HCT116 (cell line): ENCODE results near the gene INTS14. TPM values are rescaled to one million over a fixed set of nuclear protein-coding genes. Genes with fewer than 3 reads are reported as not detected.

Source experiments
- ATAC-seq: fragments of 200-7000 bp; cut with Tn5 transposase; 2 replicates; pipeline ENCODE4 v1.9.1; 2020; ENCODE audit warnings: mild to moderate bottlenecking, moderate library complexity
- BruUV-seq: library from RNA; stranded (reverse); fragments of 400-500 nt; replicated peaks from 2 replicates; lab custom pipeline; 2021; lab: Mats Ljungman, UMichigan
- CTCF ChIA-PET: fragments of 300-600 bp; sonication (Branson Sonifier 250); formaldehyde crosslinking; loops from one replicate; lab custom pipeline; 2021; ENCODE audit warnings: antibody characterized with exemption; lab: Charles Lee
- POLR2A ChIA-PET: fragments of 300-600, 350-600 bp; sonication (Branson Sonifier 250); formaldehyde crosslinking; loops from one replicate; lab custom pipeline; 2021; ENCODE audit warnings: antibody characterized with exemption; lab: Charles Lee
- RAD21 ChIA-PET, 2 experiments: fragments of 300-600 bp; sonication (Branson Sonifier 250); formaldehyde crosslinking; loops; one replicate each; lab custom pipeline; 2023; ENCODE audit warnings: low total read pairs in 2 of 2; ENCODE audit not compliant: uncharacterized antibody in 2 of 2, unreplicated experiment in 2 of 2, low non-redundant PET in 1 of 2; lab: Charles Lee
- DNase-seq: peaks from one replicate; pipeline ENCODE4 v3.0.0-alpha.2; 2010; ENCODE audit warnings: low read depth, low spot score
- H2AFZ ChIP-seq: fragments of 200-600 bp; shearing (Covaris generic), sonication (generic); 2 replicates; pipeline ENCODE4 v1.6.1; 2017; ENCODE audit warnings: low read depth, mixed run types, mixed read lengths, antibody characterized with exemption, low read length; ENCODE audit not compliant: poor library complexity, severe bottlenecking
- H3K27ac ChIP-seq: 2 replicates; pipeline ENCODE4 v1.5.1; 2012; ENCODE audit warnings: low read depth, low read length
- H3K27me3 ChIP-seq: fragments of 200-600 bp; sonication (generic); 2 replicates; pipeline ENCODE4 v1.6.1; 2016; ENCODE audit warnings: mixed run types, low read length, mixed read lengths; ENCODE audit not compliant: insufficient read depth
- H3K36me3 ChIP-seq, 2 experiments: fragments of 200-500 bp in 1 of 2; fragments of 200-600 bp in 1 of 2; sonication (Bioruptor generic) in 1 of 2; sonication (generic) in 1 of 2; 2 replicates each; pipeline versions ENCODE4 v1.5.1 to v1.6.1; 2014 to 2016; ENCODE audit warnings: low read length in 2 of 2, inconsistent platforms in 1 of 2, mixed read lengths in 1 of 2, mixed run types in 1 of 2; ENCODE audit not compliant: insufficient read depth in 2 of 2, control insufficient read depth in 1 of 2
- H3K4me1 ChIP-seq, 2 experiments: fragments of 200-600 bp in 1 of 2; sonication (generic) in 1 of 2; 2 replicates each; pipeline versions ENCODE4 v1.5.1 to v1.6.1; 2012 to 2017; ENCODE audit warnings: low read length in 2 of 2, inconsistent platforms in 1 of 2, mild to moderate bottlenecking in 1 of 2, mixed read lengths in 1 of 2, mixed run types in 1 of 2, moderate library complexity in 1 of 2; ENCODE audit not compliant: insufficient read depth in 2 of 2, control insufficient read depth in 1 of 2
- H3K4me2 ChIP-seq: fragments of 200-600 bp; sonication (generic); 2 replicates; pipeline ENCODE4 v1.6.1; 2017; ENCODE audit warnings: mixed run types, low read length, mixed read lengths
- H3K4me3 ChIP-seq, 2 experiments: fragments of 200-600 bp in 1 of 2; sonication (generic) in 1 of 2; replicated peaks in 1 of 2; 2 replicates each; pipeline ENCODE4 v1.5.1; 2011 to 2016; ENCODE audit warnings: low read length in 2 of 2, control low read depth in 1 of 2, low read depth in 1 of 2, mild to moderate bottlenecking in 1 of 2, mixed read lengths in 1 of 2, mixed run types in 1 of 2
- H3K79me2 ChIP-seq: fragments of 200-600 bp; sonication (generic); 2 replicates; pipeline ENCODE4 v1.6.1; 2017; ENCODE audit warnings: mild to moderate bottlenecking, mixed run types, low read length, moderate library complexity, mixed read lengths; ENCODE audit not compliant: insufficient read depth
- H3K9ac ChIP-seq: fragments of 200-600 bp; sonication (generic); 2 replicates; pipeline ENCODE4 v1.6.1; 2016; ENCODE audit warnings: low read length, mixed read lengths
- H3K9me2 ChIP-seq: fragments of 200-600 bp; sonication (generic), shearing (Covaris generic); 2 replicates; pipeline ENCODE4 v1.6.1; 2017; ENCODE audit warnings: mixed run types, mild to moderate bottlenecking, moderate library complexity; ENCODE audit not compliant: insufficient read depth
- H3K9me3 ChIP-seq, 2 experiments: fragments of 200-500 bp in 1 of 2; fragments of 200-600 bp in 1 of 2; sonication (Bioruptor generic) in 1 of 2; sonication (generic) in 1 of 2; 2 replicates each; pipeline ENCODE4 v1.6.1; 2014 to 2017; ENCODE audit warnings: low read length in 2 of 2, mixed read lengths in 2 of 2, inconsistent platforms in 1 of 2, low read depth in 1 of 2, mild to moderate bottlenecking in 1 of 2, mixed run types in 1 of 2, moderate library complexity in 1 of 2; ENCODE audit not compliant: control insufficient read depth in 1 of 2, insufficient read depth in 1 of 2
- H4K20me1 ChIP-seq: fragments of 200-600 bp; sonication (generic), shearing (Covaris generic); 2 replicates; pipeline ENCODE4 v1.6.1; 2017; ENCODE audit warnings: mixed run types, mild to moderate bottlenecking, moderate library complexity; ENCODE audit not compliant: insufficient read depth
- CEBPB ChIP-seq: IDR thresholded peaks from 2 replicates; pipeline ENCODE4 v1.6.1; 2012; ENCODE audit warnings: low read depth
- EGR1 ChIP-seq: IDR thresholded peaks from 2 replicates; pipeline ENCODE4 v1.6.1; 2012; ENCODE audit warnings: low read depth
- EZH2phosphoT487 ChIP-seq: fragments of 200-600 bp; IDR thresholded peaks from 2 replicates; pipeline ENCODE4 v1.6.1; 2018; ENCODE audit warnings: antibody characterized with exemption, borderline replicate concordance
- SIN3A ChIP-seq: IDR thresholded peaks from 2 replicates; pipeline ENCODE4 v1.6.1; 2012; ENCODE audit warnings: low read depth
- YY1 ChIP-seq: IDR thresholded peaks from 2 replicates; pipeline ENCODE4 v1.6.1; 2011; ENCODE audit warnings: low read length, low read depth, moderate library complexity, mild to moderate bottlenecking; ENCODE audit not compliant: insufficient replicate concordance; ENCODE audit errors: extremely low read depth
- ZFX ChIP-seq: fragments of 450-650 bp; IDR thresholded peaks from 2 replicates; pipeline ENCODE4 v1.6.1; 2017
- ZNF274 ChIP-seq: fragments of 200-500 bp; sonication (Bioruptor generic); IDR thresholded peaks from 2 replicates; pipeline ENCODE4 v1.6.1; 2014; ENCODE audit warnings: mild to moderate bottlenecking, low read depth, low read length, inconsistent platforms
- intact Hi-C: fragments of 100-400 bp; cut with micrococcal nuclease; formaldehyde crosslinking; loops from 2 replicates; pipeline ENCODE4 v1.10.0; 2022
- total RNA-seq: library from RNA; stranded (reverse); gene quantifications from one replicate; pipeline ENCODE4 v1.2.1, GENCODE V29; 2021; ENCODE audit not compliant: unreplicated experiment
- TF ChIP-seq, protein P1 (sequence below): IDR thresholded peaks from 2 replicates; pipeline ENCODE4 v1.6.1; 2012
- TF ChIP-seq, protein P2 (sequence below): IDR thresholded peaks from 2 replicates; pipeline ENCODE4 v1.6.1; 2012
- TF ChIP-seq, protein P3 (sequence below): IDR thresholded peaks from 2 replicates; pipeline ENCODE4 v1.6.1; 2012; ENCODE audit warnings: low read depth
- TF ChIP-seq, protein P4 (sequence below): IDR thresholded peaks from 2 replicates; pipeline ENCODE4 v1.6.1; 2011; ENCODE audit warnings: mild to moderate bottlenecking, low read length, moderate library complexity; ENCODE audit not compliant: insufficient replicate concordance; ENCODE audit errors: extremely low read depth

The INTS14 gene
- total RNA-seq, 1 experiment from 2014 or later, result 50.1 TPM

DNA sequence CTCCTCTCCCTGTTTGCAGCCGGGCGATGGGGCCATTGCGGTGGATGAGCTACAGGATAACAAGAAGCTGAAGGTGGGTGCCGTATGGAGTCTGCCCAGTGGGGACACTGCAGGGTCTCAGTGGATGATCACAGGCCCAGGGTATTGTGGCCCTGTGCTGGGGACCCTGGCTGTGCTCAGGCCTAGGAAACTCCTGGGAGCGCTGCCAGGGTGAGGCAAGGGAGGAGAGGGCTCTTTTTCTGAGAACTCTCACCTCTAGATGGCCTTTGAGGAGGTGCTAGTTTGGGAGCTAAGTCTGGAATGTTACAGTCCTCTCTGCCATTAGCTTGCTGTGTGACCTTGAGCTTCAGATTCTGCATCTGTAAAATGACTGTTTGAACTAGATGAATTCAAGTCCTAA is 27.2 kb upstream of the INTS14 start:
- H3K27ac ChIP-seq, result no peak overlapping the region
- peak overlapping the region; percentile 10 for H3K4me2 ChIP-seq
- H3K9me2 ChIP-seq, result no peaks in the 10 kb centered on the region
- H3K4me1 ChIP-seq, result peaks cover 2 to 9% of the 10 kb centered on the region in 2 experiments; a peak in 3 of 4 replicates
- H3K36me3 ChIP-seq, result no peaks in the 10 kb centered on the region
- no peaks in the 10 kb centered on the region for H4K20me1 ChIP-seq
- H3K79me2 ChIP-seq, result no peaks in the 10 kb centered on the region
- ChIA-PET POLR2A (no interaction called here), CTCF (interaction anchor here (1.1 to 3.5 kb wide), 4 partner anchors 42 to 220 kb away, joined by 3 to 11 read pairs (median 8); no protein-coding TSS in a partner anchor), RAD21 (interaction anchor here in 1 of 2 experiments (0.9 to 1.1 kb wide), 2 partner anchors 42 to 191 kb away, joined by 3 read pairs; no protein-coding TSS in a partner anchor)
- BruUV-seq, result no TSS peak
- TF ChIP-seq, protein P1, sequence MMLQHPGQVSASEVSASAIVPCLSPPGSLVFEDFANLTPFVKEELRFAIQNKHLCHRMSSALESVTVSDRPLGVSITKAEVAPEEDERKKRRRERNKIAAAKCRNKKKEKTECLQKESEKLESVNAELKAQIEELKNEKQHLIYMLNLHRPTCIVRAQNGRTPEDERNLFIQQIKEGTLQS, result no peak
- TF ChIP-seq ZNF274 (no peak), EZH2phosphoT487 (no peak), SIN3A (no peak), EGR1 (no peak), ZFX (no peak), YY1 (no peak), CEBPB (no peak)
- TF ChIP-seq, protein P2, sequence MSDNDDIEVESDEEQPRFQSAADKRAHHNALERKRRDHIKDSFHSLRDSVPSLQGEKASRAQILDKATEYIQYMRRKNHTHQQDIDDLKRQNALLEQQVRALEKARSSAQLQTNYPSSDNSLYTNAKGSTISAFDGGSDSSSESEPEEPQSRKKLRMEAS, result no peak
- TF ChIP-seq, protein P3, sequence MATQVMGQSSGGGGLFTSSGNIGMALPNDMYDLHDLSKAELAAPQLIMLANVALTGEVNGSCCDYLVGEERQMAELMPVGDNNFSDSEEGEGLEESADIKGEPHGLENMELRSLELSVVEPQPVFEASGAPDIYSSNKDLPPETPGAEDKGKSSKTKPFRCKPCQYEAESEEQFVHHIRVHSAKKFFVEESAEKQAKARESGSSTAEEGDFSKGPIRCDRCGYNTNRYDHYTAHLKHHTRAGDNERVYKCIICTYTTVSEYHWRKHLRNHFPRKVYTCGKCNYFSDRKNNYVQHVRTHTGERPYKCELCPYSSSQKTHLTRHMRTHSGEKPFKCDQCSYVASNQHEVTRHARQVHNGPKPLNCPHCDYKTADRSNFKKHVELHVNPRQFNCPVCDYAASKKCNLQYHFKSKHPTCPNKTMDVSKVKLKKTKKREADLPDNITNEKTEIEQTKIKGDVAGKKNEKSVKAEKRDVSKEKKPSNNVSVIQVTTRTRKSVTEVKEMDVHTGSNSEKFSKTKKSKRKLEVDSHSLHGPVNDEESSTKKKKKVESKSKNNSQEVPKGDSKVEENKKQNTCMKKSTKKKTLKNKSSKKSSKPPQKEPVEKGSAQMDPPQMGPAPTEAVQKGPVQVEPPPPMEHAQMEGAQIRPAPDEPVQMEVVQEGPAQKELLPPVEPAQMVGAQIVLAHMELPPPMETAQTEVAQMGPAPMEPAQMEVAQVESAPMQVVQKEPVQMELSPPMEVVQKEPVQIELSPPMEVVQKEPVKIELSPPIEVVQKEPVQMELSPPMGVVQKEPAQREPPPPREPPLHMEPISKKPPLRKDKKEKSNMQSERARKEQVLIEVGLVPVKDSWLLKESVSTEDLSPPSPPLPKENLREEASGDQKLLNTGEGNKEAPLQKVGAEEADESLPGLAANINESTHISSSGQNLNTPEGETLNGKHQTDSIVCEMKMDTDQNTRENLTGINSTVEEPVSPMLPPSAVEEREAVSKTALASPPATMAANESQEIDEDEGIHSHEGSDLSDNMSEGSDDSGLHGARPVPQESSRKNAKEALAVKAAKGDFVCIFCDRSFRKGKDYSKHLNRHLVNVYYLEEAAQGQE, result no peak
- TF ChIP-seq, protein P4, sequence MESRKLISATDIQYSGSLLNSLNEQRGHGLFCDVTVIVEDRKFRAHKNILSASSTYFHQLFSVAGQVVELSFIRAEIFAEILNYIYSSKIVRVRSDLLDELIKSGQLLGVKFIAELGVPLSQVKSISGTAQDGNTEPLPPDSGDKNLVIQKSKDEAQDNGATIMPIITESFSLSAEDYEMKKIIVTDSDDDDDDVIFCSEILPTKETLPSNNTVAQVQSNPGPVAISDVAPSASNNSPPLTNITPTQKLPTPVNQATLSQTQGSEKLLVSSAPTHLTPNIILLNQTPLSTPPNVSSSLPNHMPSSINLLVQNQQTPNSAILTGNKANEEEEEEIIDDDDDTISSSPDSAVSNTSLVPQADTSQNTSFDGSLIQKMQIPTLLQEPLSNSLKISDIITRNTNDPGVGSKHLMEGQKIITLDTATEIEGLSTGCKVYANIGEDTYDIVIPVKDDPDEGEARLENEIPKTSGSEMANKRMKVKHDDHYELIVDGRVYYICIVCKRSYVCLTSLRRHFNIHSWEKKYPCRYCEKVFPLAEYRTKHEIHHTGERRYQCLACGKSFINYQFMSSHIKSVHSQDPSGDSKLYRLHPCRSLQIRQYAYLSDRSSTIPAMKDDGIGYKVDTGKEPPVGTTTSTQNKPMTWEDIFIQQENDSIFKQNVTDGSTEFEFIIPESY, result no peak
- no peaks in the 10 kb centered on the region for H3K27me3 ChIP-seq
- intact Hi-C loops, result loop anchor here (2.0 kb wide), 1 partner anchor 187 kb away; no protein-coding TSS in a partner anchor
- ATAC-seq (peak; percentile 50), DNase-seq (no peak)
- no peak overlapping the region for H3K9ac ChIP-seq
- H3K4me3 ChIP-seq, result no peak overlapping the region
- H3K9me3 ChIP-seq, result no peaks in the 10 kb centered on the region
- H2AFZ ChIP-seq, result no peak overlapping the region
